ENCODE measurements around the gene SCAI. TPM values are rescaled to one million over a fixed set of nuclear protein-coding genes. Genes with fewer than 3 reads are reported as not detected.

Gene SCAI
- total and polyA plus RNA-seq, 2 experiments from 2014 or later: 13.3 to 35.0 TPM

DNA sequence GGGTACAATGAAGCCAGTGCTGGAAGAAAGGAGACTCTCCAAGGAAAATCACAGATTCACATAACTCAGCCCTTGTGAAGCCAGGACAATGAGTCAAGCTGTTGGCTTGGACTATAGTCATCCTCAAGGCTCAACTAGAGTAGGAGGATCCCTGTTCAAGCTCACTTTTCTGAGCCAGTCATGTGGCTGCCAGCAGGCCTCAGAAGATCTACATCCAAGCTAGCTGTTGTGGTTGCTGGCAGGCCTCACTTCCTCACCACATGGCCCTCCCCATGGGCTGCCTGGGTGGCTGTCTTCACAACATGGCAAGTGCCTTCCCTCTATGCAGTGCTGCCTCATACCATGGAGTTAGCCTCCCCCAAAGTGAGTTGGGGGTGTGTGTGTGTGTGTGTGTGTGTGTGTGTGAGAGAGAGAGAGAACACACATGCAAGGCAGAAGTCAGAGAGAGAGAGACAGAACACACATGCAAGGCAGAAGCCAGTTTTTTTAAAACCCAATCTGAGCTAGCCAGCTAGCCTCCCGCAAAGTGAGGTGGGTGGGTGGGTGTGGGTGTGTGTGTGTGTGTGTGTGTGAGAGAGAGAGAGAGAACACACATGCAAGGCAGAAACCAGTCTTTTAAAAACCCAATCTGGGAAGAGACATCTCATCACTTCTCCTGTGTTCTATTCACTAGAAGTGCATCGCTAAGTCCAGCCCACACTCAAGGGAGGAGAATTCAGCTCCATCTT is 17.1 kb downstream of the SCAI start:
- Histone ChIP-seq H3K27ac (ENCODE audit: low read depth) (peak overlapping the region; percentile 76; the same call in 1 of the 2 replicates), H3K9me2 (ENCODE audit: insufficient read depth) (no peaks in the 10 kb centered on the region), H3K4me1 (ENCODE audit: insufficient read depth) (peaks cover 6% of the 10 kb centered on the region), H2AFZ (no peak overlapping the region), H3K4me2 (no peak overlapping the region), H3F3A (replicated peaks; ENCODE audit: low read depth) (no peaks in the 10 kb centered on the region), H3K79me2 (replicated peaks; ENCODE audit: insufficient read depth) (peaks cover 84% of the 10 kb centered on the region), H3K36me3 (ENCODE audit: insufficient read depth) (no peaks in the 10 kb centered on the region), H3K4me3 (no peak overlapping the region), H3K27me3 (ENCODE audit: insufficient read depth) (no peaks in the 10 kb centered on the region), H4K20me1 (replicated peaks; ENCODE audit: insufficient read depth) (peaks cover 13% of the 10 kb centered on the region; the same call in 1 of the 2 replicates)
- TF ChIP-seq ZNF114 (CRISPR knock-in tag; IDR thresholded peaks at IDR 0.05) (no peak), EZH2 (IDR thresholded peaks at IDR 0.05; ENCODE audit: low read depth, unreplicated experiment) (no peak), STAT1 (IDR thresholded peaks at IDR 0.05; ENCODE audit: unreplicated experiment) (no peak), EZH2phosphoT487 (IDR thresholded peaks at IDR 0.05; ENCODE audit: unreplicated experiment) (no peak)
- TF ChIP-seq, protein P1, sequence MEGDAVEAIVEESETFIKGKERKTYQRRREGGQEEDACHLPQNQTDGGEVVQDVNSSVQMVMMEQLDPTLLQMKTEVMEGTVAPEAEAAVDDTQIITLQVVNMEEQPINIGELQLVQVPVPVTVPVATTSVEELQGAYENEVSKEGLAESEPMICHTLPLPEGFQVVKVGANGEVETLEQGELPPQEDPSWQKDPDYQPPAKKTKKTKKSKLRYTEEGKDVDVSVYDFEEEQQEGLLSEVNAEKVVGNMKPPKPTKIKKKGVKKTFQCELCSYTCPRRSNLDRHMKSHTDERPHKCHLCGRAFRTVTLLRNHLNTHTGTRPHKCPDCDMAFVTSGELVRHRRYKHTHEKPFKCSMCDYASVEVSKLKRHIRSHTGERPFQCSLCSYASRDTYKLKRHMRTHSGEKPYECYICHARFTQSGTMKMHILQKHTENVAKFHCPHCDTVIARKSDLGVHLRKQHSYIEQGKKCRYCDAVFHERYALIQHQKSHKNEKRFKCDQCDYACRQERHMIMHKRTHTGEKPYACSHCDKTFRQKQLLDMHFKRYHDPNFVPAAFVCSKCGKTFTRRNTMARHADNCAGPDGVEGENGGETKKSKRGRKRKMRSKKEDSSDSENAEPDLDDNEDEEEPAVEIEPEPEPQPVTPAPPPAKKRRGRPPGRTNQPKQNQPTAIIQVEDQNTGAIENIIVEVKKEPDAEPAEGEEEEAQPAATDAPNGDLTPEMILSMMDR (conservative IDR thresholded peaks at IDR 0.05; ENCODE audit: low read depth in 2 of 2): no peak
- DNase-seq (ENCODE audit: low spot score): no peak
- peak; percentile 61 for ATAC-seq
- H3K27ac Mint-ChIP-seq: peak overlapping the region; percentile 91
- H3K36me3 Mint-ChIP-seq (ENCODE audit: low read depth): peaks cover 4% of the 10 kb centered on the region; the same call in 2 of the 3 replicates
- no peak overlapping the region for H3K4me3 Mint-ChIP-seq
- H3K9me3 Mint-ChIP-seq: no peaks in the 10 kb centered on the region
- H3K4me1 Mint-ChIP-seq: peaks cover 9% of the 10 kb centered on the region; the same call in 2 of the 3 replicates
- peaks cover 5% of the 10 kb centered on the region for H3K27me3 Mint-ChIP-seq (ENCODE audit: insufficient read depth, low read depth, poor library complexity)

DNA sequence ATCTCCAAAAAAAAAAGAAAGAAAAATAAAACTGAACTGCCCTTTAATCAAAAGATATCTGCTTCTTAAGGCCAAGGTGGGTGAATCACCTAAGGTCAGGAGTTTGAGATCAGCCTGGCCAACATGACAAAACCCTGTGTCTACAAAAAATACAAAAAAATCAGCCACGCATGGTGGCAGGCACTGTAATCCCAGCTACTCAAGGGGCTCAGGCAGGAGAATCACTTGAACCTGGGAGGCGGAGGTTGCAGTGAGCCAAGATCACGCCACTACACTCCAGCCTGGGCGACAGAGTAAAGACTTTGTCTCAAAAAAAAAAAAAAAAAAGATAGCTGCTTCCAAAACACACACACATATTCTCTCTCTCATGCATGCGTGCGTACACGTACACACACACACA is 17.8 kb downstream of the SCAI start:
- Histone ChIP-seq H3K27ac (ENCODE audit: low read depth) (peak overlapping the region; percentile 76; the same call in 1 of the 2 replicates), H2AFZ (no peak overlapping the region), H3F3A (replicated peaks; ENCODE audit: low read depth) (no peaks in the 10 kb centered on the region), H3K79me2 (replicated peaks; ENCODE audit: insufficient read depth) (peaks cover 81% of the 10 kb centered on the region), H3K4me2 (no peak overlapping the region), H3K27me3 (ENCODE audit: insufficient read depth) (no peaks in the 10 kb centered on the region), H3K9me2 (ENCODE audit: insufficient read depth) (no peaks in the 10 kb centered on the region), H4K20me1 (replicated peaks; ENCODE audit: insufficient read depth) (peaks cover 13% of the 10 kb centered on the region; the same call in 1 of the 2 replicates), H3K36me3 (ENCODE audit: insufficient read depth) (no peaks in the 10 kb centered on the region), H3K4me3 (no peak overlapping the region), H3K4me1 (ENCODE audit: insufficient read depth) (peaks cover 7% of the 10 kb centered on the region)
- ATAC-seq (no peak), DNase-seq (ENCODE audit: low spot score) (no peak)
- Mint-ChIP-seq H3K9me3 (no peaks in the 10 kb centered on the region), H3K27me3 (ENCODE audit: insufficient read depth, low read depth, poor library complexity) (peaks cover 5% of the 10 kb centered on the region), H3K4me1 (peaks cover 15% of the 10 kb centered on the region; the same call in 2 of the 3 replicates), H3K36me3 (ENCODE audit: low read depth) (peaks cover 4% of the 10 kb centered on the region; the same call in 2 of the 3 replicates), H3K4me3 (no peak overlapping the region), H3K27ac (peak overlapping the region; percentile 91)
- TF ChIP-seq EZH2 (IDR thresholded peaks at IDR 0.05; ENCODE audit: low read depth, unreplicated experiment) (no peak), POLR2AphosphoS5 (IDR thresholded peaks at IDR 0.05; ENCODE audit: low read depth) (no peak), STAT1 (IDR thresholded peaks at IDR 0.05; ENCODE audit: unreplicated experiment) (no peak), ZNF331 (CRISPR knock-in tag; IDR thresholded peaks at IDR 0.05; ENCODE audit: low read depth) (no peak), CREB1 (CRISPR knock-in tag; IDR thresholded peaks at IDR 0.05; ENCODE audit: low read depth) (no peak), ZNF114 (CRISPR knock-in tag; IDR thresholded peaks at IDR 0.05) (no peak)
- TF ChIP-seq, protein P2, sequence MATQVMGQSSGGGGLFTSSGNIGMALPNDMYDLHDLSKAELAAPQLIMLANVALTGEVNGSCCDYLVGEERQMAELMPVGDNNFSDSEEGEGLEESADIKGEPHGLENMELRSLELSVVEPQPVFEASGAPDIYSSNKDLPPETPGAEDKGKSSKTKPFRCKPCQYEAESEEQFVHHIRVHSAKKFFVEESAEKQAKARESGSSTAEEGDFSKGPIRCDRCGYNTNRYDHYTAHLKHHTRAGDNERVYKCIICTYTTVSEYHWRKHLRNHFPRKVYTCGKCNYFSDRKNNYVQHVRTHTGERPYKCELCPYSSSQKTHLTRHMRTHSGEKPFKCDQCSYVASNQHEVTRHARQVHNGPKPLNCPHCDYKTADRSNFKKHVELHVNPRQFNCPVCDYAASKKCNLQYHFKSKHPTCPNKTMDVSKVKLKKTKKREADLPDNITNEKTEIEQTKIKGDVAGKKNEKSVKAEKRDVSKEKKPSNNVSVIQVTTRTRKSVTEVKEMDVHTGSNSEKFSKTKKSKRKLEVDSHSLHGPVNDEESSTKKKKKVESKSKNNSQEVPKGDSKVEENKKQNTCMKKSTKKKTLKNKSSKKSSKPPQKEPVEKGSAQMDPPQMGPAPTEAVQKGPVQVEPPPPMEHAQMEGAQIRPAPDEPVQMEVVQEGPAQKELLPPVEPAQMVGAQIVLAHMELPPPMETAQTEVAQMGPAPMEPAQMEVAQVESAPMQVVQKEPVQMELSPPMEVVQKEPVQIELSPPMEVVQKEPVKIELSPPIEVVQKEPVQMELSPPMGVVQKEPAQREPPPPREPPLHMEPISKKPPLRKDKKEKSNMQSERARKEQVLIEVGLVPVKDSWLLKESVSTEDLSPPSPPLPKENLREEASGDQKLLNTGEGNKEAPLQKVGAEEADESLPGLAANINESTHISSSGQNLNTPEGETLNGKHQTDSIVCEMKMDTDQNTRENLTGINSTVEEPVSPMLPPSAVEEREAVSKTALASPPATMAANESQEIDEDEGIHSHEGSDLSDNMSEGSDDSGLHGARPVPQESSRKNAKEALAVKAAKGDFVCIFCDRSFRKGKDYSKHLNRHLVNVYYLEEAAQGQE (IDR thresholded peaks at IDR 0.05; ENCODE audit: unreplicated experiment): no peak
- TF ChIP-seq, protein P3, sequence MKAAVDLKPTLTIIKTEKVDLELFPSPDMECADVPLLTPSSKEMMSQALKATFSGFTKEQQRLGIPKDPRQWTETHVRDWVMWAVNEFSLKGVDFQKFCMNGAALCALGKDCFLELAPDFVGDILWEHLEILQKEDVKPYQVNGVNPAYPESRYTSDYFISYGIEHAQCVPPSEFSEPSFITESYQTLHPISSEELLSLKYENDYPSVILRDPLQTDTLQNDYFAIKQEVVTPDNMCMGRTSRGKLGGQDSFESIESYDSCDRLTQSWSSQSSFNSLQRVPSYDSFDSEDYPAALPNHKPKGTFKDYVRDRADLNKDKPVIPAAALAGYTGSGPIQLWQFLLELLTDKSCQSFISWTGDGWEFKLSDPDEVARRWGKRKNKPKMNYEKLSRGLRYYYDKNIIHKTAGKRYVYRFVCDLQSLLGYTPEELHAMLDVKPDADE (IDR thresholded peaks at IDR 0.05): no peak
